ENCODE measurements around the gene DCUN1D4.

DCUN1D4 gene

GRCh38 chr4:51870441-51871188, 27.7 kb downstream of the DCUN1D4 start:
- no peak overlapping the region for H3K4me3 ChIP-seq (replicated peaks; ENCODE audit: low read depth, low read length)
- TF ChIP-seq, protein P1, sequence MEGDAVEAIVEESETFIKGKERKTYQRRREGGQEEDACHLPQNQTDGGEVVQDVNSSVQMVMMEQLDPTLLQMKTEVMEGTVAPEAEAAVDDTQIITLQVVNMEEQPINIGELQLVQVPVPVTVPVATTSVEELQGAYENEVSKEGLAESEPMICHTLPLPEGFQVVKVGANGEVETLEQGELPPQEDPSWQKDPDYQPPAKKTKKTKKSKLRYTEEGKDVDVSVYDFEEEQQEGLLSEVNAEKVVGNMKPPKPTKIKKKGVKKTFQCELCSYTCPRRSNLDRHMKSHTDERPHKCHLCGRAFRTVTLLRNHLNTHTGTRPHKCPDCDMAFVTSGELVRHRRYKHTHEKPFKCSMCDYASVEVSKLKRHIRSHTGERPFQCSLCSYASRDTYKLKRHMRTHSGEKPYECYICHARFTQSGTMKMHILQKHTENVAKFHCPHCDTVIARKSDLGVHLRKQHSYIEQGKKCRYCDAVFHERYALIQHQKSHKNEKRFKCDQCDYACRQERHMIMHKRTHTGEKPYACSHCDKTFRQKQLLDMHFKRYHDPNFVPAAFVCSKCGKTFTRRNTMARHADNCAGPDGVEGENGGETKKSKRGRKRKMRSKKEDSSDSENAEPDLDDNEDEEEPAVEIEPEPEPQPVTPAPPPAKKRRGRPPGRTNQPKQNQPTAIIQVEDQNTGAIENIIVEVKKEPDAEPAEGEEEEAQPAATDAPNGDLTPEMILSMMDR (IDR thresholded peaks at IDR 0.05; ENCODE audit: low read length, missing control alignments) = no peak
- no peak for DNase-seq (ENCODE audit: low read depth)

GRCh38 chr4:51872283-51872997, 29.5 kb downstream of the DCUN1D4 start:
- no peak for DNase-seq (ENCODE audit: low read depth)
- TF ChIP-seq, protein P1 (IDR thresholded peaks at IDR 0.05; ENCODE audit: low read length, missing control alignments) = no peak
- no peak overlapping the region for H3K4me3 ChIP-seq (replicated peaks; ENCODE audit: low read depth, low read length)

DNA sequence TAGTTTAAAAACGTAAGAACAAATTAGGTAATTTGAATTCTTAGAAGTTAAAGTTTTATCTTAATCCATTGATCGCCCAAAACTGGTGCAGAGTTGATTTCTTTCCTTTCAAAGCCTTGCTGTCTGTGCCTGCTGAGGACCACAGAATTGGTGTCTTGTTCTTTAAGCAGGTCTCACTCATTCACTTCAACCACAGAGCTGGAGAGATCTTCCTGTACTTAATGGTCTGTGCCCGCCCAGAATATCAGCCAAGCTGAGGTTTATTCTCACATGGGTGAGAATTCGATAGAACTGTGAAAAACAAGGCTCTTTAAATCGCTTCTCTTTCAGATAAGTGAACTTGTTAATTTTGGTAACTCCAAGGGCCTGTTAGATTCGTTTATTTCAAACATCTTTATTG, 31.6 kb downstream of the DCUN1D4 start:
- H3K4me3 ChIP-seq (replicated peaks; ENCODE audit: low read depth, low read length) = no peak overlapping the region
- DNase-seq (ENCODE audit: low read depth) = no peak
- TF ChIP-seq, protein P1 (IDR thresholded peaks at IDR 0.05; ENCODE audit: low read length, missing control alignments) = no peak

DNA sequence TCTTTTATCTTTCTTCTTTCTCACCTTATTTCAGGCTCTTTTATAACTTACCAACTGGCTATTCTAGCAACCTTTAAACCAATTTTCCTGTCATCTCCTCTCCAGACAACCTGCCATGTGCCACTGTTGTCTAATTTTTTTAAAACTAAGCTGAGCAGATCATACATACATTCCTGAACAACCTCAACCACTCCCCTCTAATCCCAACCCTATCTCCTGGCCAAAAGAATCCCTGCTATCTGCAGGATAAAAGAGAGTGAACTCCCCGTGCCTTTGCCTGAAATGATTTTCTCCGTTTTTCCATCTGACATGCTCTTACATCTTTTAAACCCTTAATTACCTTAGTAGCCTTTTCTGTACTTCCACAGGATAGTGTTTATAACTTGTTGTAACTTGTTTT, 35.5 kb downstream of the DCUN1D4 start:
- no peak for DNase-seq (ENCODE audit: low read depth)

DNA sequence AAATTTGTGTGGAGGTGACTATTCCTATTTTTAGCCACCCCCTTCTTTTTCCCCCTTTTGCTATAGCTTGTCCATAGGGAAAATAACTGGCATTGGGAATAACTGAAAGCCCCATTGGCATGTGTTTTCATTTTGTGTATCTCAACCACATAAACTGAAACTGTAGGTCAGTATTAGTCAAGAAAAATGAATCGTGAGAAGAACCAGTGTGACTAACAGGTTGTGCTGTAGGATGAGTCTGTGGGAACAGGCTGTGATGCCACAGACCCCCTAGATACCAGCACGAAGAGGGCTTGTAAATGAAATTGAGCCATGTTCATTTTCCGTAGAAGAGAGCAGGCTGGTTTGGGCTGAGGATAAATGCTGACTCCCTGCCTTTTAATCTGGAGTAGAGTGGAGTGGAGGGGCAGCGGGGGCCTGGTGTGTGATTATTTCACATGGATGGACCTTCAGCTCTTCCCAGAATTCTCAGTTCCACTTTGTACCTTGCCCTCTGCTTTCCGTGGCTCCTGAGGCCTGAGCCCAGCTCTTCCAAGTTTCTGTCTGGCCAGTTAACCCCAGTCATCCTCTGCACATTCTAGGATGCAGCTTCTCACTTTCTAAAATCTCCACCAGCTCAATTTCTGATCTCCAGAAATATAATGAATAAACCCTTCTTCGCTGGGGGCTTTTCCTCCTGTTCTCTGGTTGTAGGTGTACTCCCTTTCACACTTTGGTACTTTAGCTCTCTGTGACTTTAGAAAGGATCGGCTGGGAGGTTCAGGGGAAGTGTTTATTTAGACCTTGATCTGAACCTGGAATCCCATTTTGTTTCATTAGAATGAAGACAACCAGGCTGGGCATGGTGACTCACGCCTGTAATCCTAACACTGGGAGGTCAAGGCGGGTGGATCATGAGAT, 37.3 kb downstream of the DCUN1D4 start:
- no peak for DNase-seq (ENCODE audit: low read depth)
- no peak overlapping the region for H3K4me3 ChIP-seq (replicated peaks; ENCODE audit: low read depth, low read length)
- TF ChIP-seq, protein P1 (IDR thresholded peaks at IDR 0.05; ENCODE audit: low read length, missing control alignments) = no peak

More for the DNA sequence above, 35.5 kb downstream of the DCUN1D4 start:
- TF ChIP-seq, protein P1 (IDR thresholded peaks at IDR 0.05; ENCODE audit: low read length, missing control alignments) = no peak
- H3K4me3 ChIP-seq (replicated peaks; ENCODE audit: low read depth, low read length) = no peak overlapping the region

- no peak for DNase-seq (ENCODE audit: low read depth)
- TF ChIP-seq, protein P1 (IDR thresholded peaks at IDR 0.05; ENCODE audit: low read length, missing control alignments) = no peak
These were observed 41.1 kb downstream of the DCUN1D4 start for GRCh38 chr4:51884055-51884454.

More at GRCh38 chr4:51884055-51884454, 41.1 kb downstream of the DCUN1D4 start:
- H3K4me3 ChIP-seq (replicated peaks; ENCODE audit: low read depth, low read length) = no peak overlapping the region
